ENCODE measurements around the gene BTF3. TPM values are rescaled to one million over a fixed set of nuclear protein-coding genes. Genes with fewer than 3 reads are reported as not detected.
A peak's percentile ranks its signal among the peaks of the same experiment; 100 is the strongest.

The BTF3 gene
- total RNA-seq (2021; fragmentation: NEBNext Ultra II Directional; extraction: Animal tissue kit (Norgen Biotek cat#: 25700)) (754 and 760 TPM in 2 replicates), polyA plus RNA-seq (2011; rRNA removed) (228 and 396 TPM in 2 replicates), polyA minus RNA-seq (2011; rRNA and poly(A)+ RNA removed) (244 and 380 TPM in 2 replicates)
- 534 TPM for polyA plus RNA-seq (2011; cell fraction: cytosol; rRNA removed)
- polyA plus RNA-seq (2011; cell fraction: nucleus; rRNA removed): 231 TPM
- 763 to 1,151 TPM (median 803 TPM) in 4 replicates for polyA plus RNA-seq (2012, experiment 1 of 2)
- 415 TPM for polyA plus RNA-seq (2012, experiment 2 of 2)
- polyA plus RNA-seq (2013, experiment 1 of 2): 1,514 TPM
- polyA plus RNA-seq (2013, experiment 2 of 2): 1,491 TPM
- 245 TPM for polyA minus RNA-seq (2011; cell fraction: cytosol; rRNA and poly(A)+ RNA removed)
- polyA minus RNA-seq (2011; cell fraction: nucleus; rRNA and poly(A)+ RNA removed): 134 TPM
- long read RNA-seq, experiment 1, partial matches to known transcripts: 187 of 863 reads
- long read RNA-seq, experiment 1, other reads (novel, unspliced or antisense): 676 of 863 reads
- long read RNA-seq, experiment 2, transcript BTF3-202 (6 exons, 1,237 nt): minor isoform, 267 of 2,198 reads
- long read RNA-seq, experiment 2, transcript BTF3-201 (6 exons, 897 nt): major isoform, 1,887 of 2,198 reads
- long read RNA-seq, experiment 2, partial matches to known transcripts: 13 of 2,198 reads
- long read RNA-seq, experiment 2, other reads (novel, unspliced or antisense): 30 of 2,198 reads

- Histone ChIP-seq H4K20me1 (replicated peaks in 1 of 2; ENCODE audit: control insufficient read depth in 1 of 2, insufficient read depth in 2 of 2, low read length in 2 of 2) (peaks cover 0 to 3% of the 10 kb centered on the region in 2 experiments), H3K4me3 (ENCODE audit: extremely low read depth in 1 of 4, insufficient read depth in 2 of 4, low read depth in 3 of 4, low read length in 4 of 4) (peak within 1 kb of the TSS; percentile 78 to 87 (median 82)), H3K18ac (ENCODE audit: extremely low read depth, low read length) (peak within 1 kb of the TSS; percentile 99), H3K36me3 (ENCODE audit: control insufficient read depth in 2 of 4, insufficient read depth in 4 of 4, low read length in 3 of 4) (peaks cover 7 to 43% (median 20%) of the 10 kb centered on the region in 4 experiments; a peak in 7 of 8 replicates), H3K27ac (ENCODE audit: low read depth, low read length) (peak within 1 kb of the TSS; percentile 97), H3K79me2 (ENCODE audit: control insufficient read depth in 1 of 2, insufficient read depth in 2 of 2, low read length in 2 of 2) (peaks cover 16 to 57% of the 10 kb centered on the region in 2 experiments), H2BK20ac (ENCODE audit: low read length) (no peak within 1 kb of the TSS; the same call in 1 of the 2 replicates), H2BK12ac (ENCODE audit: low read depth, low read length) (peak within 1 kb of the TSS; percentile 69; the same call in 1 of the 2 replicates), H4K8ac (ENCODE audit: extremely low read depth, insufficient read depth, low read length) (peak within 1 kb of the TSS; percentile 99), H2BK120ac (replicated peaks; ENCODE audit: low read depth, low read length) (peak within 1 kb of the TSS; percentile 88), H3K23ac (ENCODE audit: insufficient read length) (no peak within 1 kb of the TSS), H4K91ac (replicated peaks; ENCODE audit: insufficient read length, low read length) (peak within 1 kb of the TSS; percentile 97), H4K5ac (ENCODE audit: insufficient read length, low read depth, low read length) (peak within 1 kb of the TSS; percentile 98), H3K9ac (replicated peaks in 1 of 4; ENCODE audit: extremely low read depth in 1 of 4, low read depth in 3 of 4, low read length in 3 of 4) (peak within 1 kb of the TSS; percentile 84 to 94 (median 92)), H3K79me1 (ENCODE audit: low read depth, low read length) (peaks cover 2% of the 10 kb centered on the region; the same call in 1 of the 2 replicates), H3K9me3 (ENCODE audit: insufficient read depth in 2 of 2, low read depth in 1 of 2, low read length in 1 of 2) (no peaks in the 10 kb centered on the region), H3K23me2 (ENCODE audit: low read depth, low read length) (peaks cover 8% of the 10 kb centered on the region), H3K56ac (replicated peaks; ENCODE audit: insufficient read length, low read depth, low read length) (peak within 1 kb of the TSS; percentile 98), H2BK15ac (ENCODE audit: low read length) (peak within 1 kb of the TSS; percentile 36; the same call in 1 of the 2 replicates), H3K4me1 (replicated peaks in 1 of 4; ENCODE audit: control insufficient read depth in 3 of 4, insufficient read depth in 4 of 4, low read length in 3 of 4) (peaks cover 1 to 12% (median 4%) of the 10 kb centered on the region in 4 experiments; a peak in 6 of 7 replicates), H2AFZ (ENCODE audit: low read length) (peak within 1 kb of the TSS; percentile 29; the same call in 1 of the 2 replicates), H2BK5ac (ENCODE audit: low read depth, low read length) (peak within 1 kb of the TSS; percentile 98), H3K14ac (ENCODE audit: insufficient read length) (no peak within 1 kb of the TSS), H2AK5ac (ENCODE audit: low read depth, low read length) (peak within 1 kb of the TSS; percentile 54; the same call in 1 of the 2 replicates), H3K4me2 (ENCODE audit: insufficient read depth in 1 of 2, low read depth in 2 of 2, low read length in 2 of 2) (peak within 1 kb of the TSS; percentile 84 to 85), H3K27me3 (replicated peaks in 1 of 4; ENCODE audit: control insufficient read depth in 3 of 4, extremely low read depth in 1 of 4, insufficient read depth in 3 of 4, low read length in 3 of 4) (no peaks in the 10 kb centered on the region), H3K4ac (replicated peaks; ENCODE audit: insufficient read length, low read depth, low read length) (peak within 1 kb of the TSS; percentile 100)
- WGBS, 2 experiments (ENCODE audit: extremely low coverage in 1 of 2, insufficient coverage in 1 of 2, insufficient read length in 1 of 2, insufficient replicate concordance in 2 of 2, low coverage in 1 of 2, low lambda C conversion rate in 2 of 2, missing lambda C conversion rate in 1 of 2): 2% methylated on average over 58 of the region's 67 CpGs; no CpG with 5 or more reads in 1 of the 2 experiments
- CTCF ChIA-PET (ENCODE audit: partially characterized antibody): interaction anchor here (0.5 to 6.1 kb wide), 19 partner anchors 9 to 961 kb away, joined by 3 to 53 read pairs (median 6); partner anchors contain the start of gene FOXD1
- peak; percentile 7 for FAIRE-seq
- DNase-seq (ENCODE audit: low read depth in 1 of 2, low spot score in 2 of 2): peak; percentile 70 to 89
- POLR2A ChIA-PET (ENCODE audit: partially characterized antibody): interaction anchor here (0.6 to 7.7 kb wide), 20 partner anchors 9 to 78 kb away, joined by 3 to 170 read pairs (median 7); partner anchors contain the start of genes ANKRA2, FOXD1 and UTP15
- TF ChIP-seq JUND (IDR thresholded peaks at IDR 0.05; ENCODE audit: low read length) (no peak), CBX5 (IDR thresholded peaks at IDR 0.05; ENCODE audit: low read depth, low read length) (no peak), RXRA (IDR thresholded peaks at IDR 0.05; ENCODE audit: insufficient read depth, low read depth, low read length) (no peak), TAF7 (optimal IDR thresholded peaks at IDR 0.05; ENCODE audit: borderline replicate concordance, low read depth, low read length) (peak; percentile 68), BCL11A (IDR thresholded peaks at IDR 0.05; ENCODE audit: low read depth in 2 of 2, low read length in 2 of 2) (no peak), SIN3A (conservative IDR thresholded peaks at IDR 0.05 in 1 of 2, IDR thresholded peaks at IDR 0.05 in 1 of 2; ENCODE audit: low read depth in 1 of 2, low read length in 2 of 2) (peak in 1 of 2 experiments; percentile 10; a peak in 1 of 4 replicates)
Measured at GRCh38 chr5:73498057-73498992, at the start of gene BTF3. Gene BTF3 (plus strand): TSS chr5:73498442. CDS start chr5:73498668, 226 bp downstream.
